ENCODE measurements around the gene SRPK2.
"Not testable (repeated sequence)": the region's sequence is repeated elsewhere in the genome, so short reads cannot be mapped to it uniquely, and the experiment has no call there.

SRPK2 gene

GRCh38 chr7:105413887-105414437 is 25.2 kb upstream of the SRPK2 start:
- DNase-seq (ENCODE audit: low spot score) = no peak
- in situ Hi-C loops (cut with MboI; ENCODE audit: low pct_unique_long_range_greater_than_20kb, low sequenced_read_pairs, unreplicated experiment) = no loop called here
- TF ChIP-seq CTCF (IDR thresholded peaks at IDR 0.05; ENCODE audit: extremely low read depth, insufficient read depth, missing control alignments) = no peak

- in situ Hi-C loops (cut with MboI; ENCODE audit: low pct_unique_long_range_greater_than_20kb, low sequenced_read_pairs, unreplicated experiment); DNase-seq (ENCODE audit: low spot score): not testable (repeated sequence)
These were observed 22.1 kb upstream of the SRPK2 start for GRCh38 chr7:105410774-105411173.

- DNase-seq (ENCODE audit: low spot score); in situ Hi-C loops (cut with MboI; ENCODE audit: low pct_unique_long_range_greater_than_20kb, low sequenced_read_pairs, unreplicated experiment): not testable (repeated sequence)
These were observed 21.1 kb upstream of the SRPK2 start for GRCh38 chr7:105409775-105410174.

DNA sequence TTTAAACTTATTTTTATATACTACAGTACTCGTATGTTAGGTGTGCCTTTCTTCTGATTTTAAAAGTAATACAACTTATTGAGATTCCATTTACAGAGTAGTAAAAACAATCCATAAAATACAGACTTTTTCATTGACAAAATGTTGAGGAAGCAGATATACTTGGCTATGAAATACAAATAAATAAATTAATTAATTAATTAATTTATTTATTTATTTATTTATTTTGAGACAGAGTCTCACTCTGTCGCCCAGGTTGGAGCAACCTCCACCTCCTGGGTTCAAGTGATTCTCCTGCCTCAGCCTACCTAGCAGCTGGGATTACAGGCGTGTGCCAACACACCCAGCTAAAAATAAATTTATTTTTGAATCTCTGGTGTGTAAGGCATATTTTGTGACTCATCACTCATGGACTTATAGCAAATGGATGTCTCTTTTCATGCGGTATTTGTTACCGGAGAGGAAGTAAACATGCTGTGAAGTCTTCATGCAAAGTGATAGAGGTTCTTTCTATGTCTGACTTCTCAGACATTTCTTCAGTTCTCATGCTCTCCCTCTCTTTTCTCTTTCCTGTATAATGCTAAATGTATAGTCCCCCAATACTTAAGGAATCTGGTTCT is 20.2 kb upstream of the SRPK2 start:
- DNase-seq (ENCODE audit: low spot score) = no peak
- in situ Hi-C loops (cut with MboI; ENCODE audit: low pct_unique_long_range_greater_than_20kb, low sequenced_read_pairs, unreplicated experiment) = no loop called here
- TF ChIP-seq CTCF (IDR thresholded peaks at IDR 0.05; ENCODE audit: extremely low read depth, insufficient read depth, missing control alignments) = no peak

DNA sequence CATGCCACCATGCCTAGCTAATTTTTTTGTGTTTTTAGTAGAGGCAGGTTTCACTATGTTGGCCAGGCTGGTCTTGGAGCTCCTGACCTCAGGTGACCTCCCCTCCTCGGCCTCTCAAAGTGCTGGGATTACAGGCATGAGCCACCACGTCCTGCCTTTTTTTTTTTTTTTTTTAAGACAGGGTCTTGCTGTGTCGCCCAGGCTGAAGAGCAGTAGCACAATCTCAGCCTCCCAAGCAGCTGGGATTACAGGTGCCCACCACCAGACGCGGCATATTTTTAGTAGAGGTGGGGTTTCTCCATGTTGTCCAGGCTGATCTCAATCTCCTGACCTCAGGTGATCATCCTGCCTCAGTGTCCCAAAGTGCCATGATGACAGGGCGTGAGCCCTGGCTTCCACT is 14.4 kb upstream of the SRPK2 start:
- in situ Hi-C loops (cut with MboI; ENCODE audit: low pct_unique_long_range_greater_than_20kb, low sequenced_read_pairs, unreplicated experiment) = no loop called here
- TF ChIP-seq CTCF (IDR thresholded peaks at IDR 0.05; ENCODE audit: extremely low read depth, insufficient read depth, missing control alignments) = no peak
- DNase-seq (ENCODE audit: low spot score) = no peak

- no peak for TF ChIP-seq CTCF (IDR thresholded peaks at IDR 0.05; ENCODE audit: extremely low read depth, insufficient read depth, missing control alignments)
- in situ Hi-C loops (cut with MboI; ENCODE audit: low pct_unique_long_range_greater_than_20kb, low sequenced_read_pairs, unreplicated experiment) = no loop called here
- no peak for DNase-seq (ENCODE audit: low spot score)
These were observed 13.7 kb upstream of the SRPK2 start for GRCh38 chr7:105402221-105403095.

GRCh38 chr7:105399043-105399725 is 10.5 kb upstream of the SRPK2 start:
- in situ Hi-C loops (cut with MboI; ENCODE audit: low pct_unique_long_range_greater_than_20kb, low sequenced_read_pairs, unreplicated experiment) = no loop called here
- peak; percentile 22 for DNase-seq (ENCODE audit: low spot score)
- TF ChIP-seq CTCF (IDR thresholded peaks at IDR 0.05; ENCODE audit: extremely low read depth, insufficient read depth, missing control alignments) = peak; percentile 30

All from GM13977 (cell line).